Esophagus muscularis mucosa (tissue), 4 donors: ENCODE data around the gene ASB16. TPM values are rescaled to one million over a fixed set of nuclear protein-coding genes. Genes with fewer than 3 reads are reported as not detected.

Experiments used
- DNase-seq: peaks from one replicate; pipeline ENCODE4 v3.0.0-alpha.2; 2017; ENCODE audit errors: extremely low spot score
- H3K27ac ChIP-seq, 4 donors: fragments of 200-600 bp; sonication (generic); replicated peaks in 1 of 4; 1 replicate in 3 of 4; 2 replicates in 1 of 4; pipeline ENCODE4 v1.5.1; 2016 to 2019; ENCODE audit warnings: mild to moderate bottlenecking in 1 of 4
- H3K27me3 ChIP-seq, 4 donors: fragments of 200-600 bp; sonication (generic); one replicate each; pipeline versions ENCODE4 v1.5.1 to v1.6.0; 2016 to 2019
- H3K36me3 ChIP-seq, 4 donors: fragments of 200-600 bp; sonication (generic); one replicate each; pipeline ENCODE4 v1.5.1; 2016 to 2019
- H3K4me1 ChIP-seq, 4 donors: fragments of 200-600 bp; sonication (generic); one replicate each; pipeline ENCODE4 v1.5.1; 2016 to 2019
- H3K4me3 ChIP-seq, 4 donors: fragments of 200-600 bp; sonication (generic); 1 replicate in 2 of 4; 2 replicates in 2 of 4; pipeline ENCODE4 v1.5.1; 2016 to 2019; ENCODE audit warnings: mild to moderate bottlenecking in 4 of 4, moderate library complexity in 1 of 4
- H3K9me3 ChIP-seq, 4 donors: fragments of 200-600 bp; sonication (generic); 1 replicate in 3 of 4; 2 replicates in 1 of 4; pipeline ENCODE4 v1.5.1; 2016 to 2019
- CTCF ChIP-seq, 3 experiments: fragments of 200-600 bp in 2 of 3; fragments of 450-650 bp in 1 of 3; sonication (generic) in 2 of 3; IDR thresholded peaks; one replicate each; pipeline ENCODE4 v1.5.1; 2017 to 2019; ENCODE audit warnings: antibody characterized with exemption in 3 of 3, mild to moderate bottlenecking in 2 of 3, moderate library complexity in 1 of 3
- EP300 ChIP-seq: sonication (generic); formaldehyde crosslinking; IDR thresholded peaks from one replicate; pipeline ENCODE4 v1.6.1; 2017; ENCODE audit warnings: antibody characterized with exemption
- POLR2A ChIP-seq: fragments of 450-650 bp; IDR thresholded peaks from one replicate; pipeline ENCODE4 v1.6.1; 2017; ENCODE audit warnings: antibody characterized with exemption, moderate library complexity, mild to moderate bottlenecking, low read depth
- POLR2AphosphoS5 ChIP-seq, 2 donors: sonication (generic); formaldehyde crosslinking; IDR thresholded peaks; one replicate each; pipeline ENCODE4 v1.6.1; 2017; ENCODE audit warnings: antibody characterized with exemption in 2 of 2
- WGBS: methylation state at CpG from one replicate; pipeline ENCODE4 v1.1.5; 2018; 5-methylcytosine and 5-hydroxymethylcytosine counted together
- intact Hi-C: fragments of 100-400 bp; cut with DNase I; formaldehyde crosslinking; loops from one replicate; pipeline ENCODE4 v1.15.1; 2023
- total RNA-seq, 4 donors: library from RNA; depleted of rRNA; stranded (reverse); fragments of >200 nt; gene quantifications; one replicate each; pipeline versions ENCODE4 v1.1.0 to v1.2.1, GENCODE V29; 2016

The ASB16 gene
- total RNA-seq, 4 donors from 2014 or later: 3.3 to 10.8 (median 6.0) TPM

- TF ChIP-seq POLR2AphosphoS5 (IDR thresholded peaks at IDR 0.05) (no peak), CTCF (IDR thresholded peaks at IDR 0.05) (no peak), POLR2A (no peak), EP300 (no peak)
- WGBS: 65% methylated on average over 5 of the region's 5 CpGs
- Histone ChIP-seq H3K27me3 (no peaks in the 10 kb centered on the region), H3K9me3 (no peaks in the 10 kb centered on the region), H3K36me3 (peaks cover 27 to 60% (median 55%) of the 10 kb centered on the region in 4 donors), H3K4me3 (no peak overlapping the region), H3K27ac (no peak overlapping the region), H3K4me1 (peaks cover 18 to 53% (median 35%) of the 10 kb centered on the region in 4 donors)
- DNase-seq: no peak
- intact Hi-C loops: no loop called here
These were observed 45.7 kb downstream of the ASB16 start for GRCh38 chr17:44216173-44216572.

DNA sequence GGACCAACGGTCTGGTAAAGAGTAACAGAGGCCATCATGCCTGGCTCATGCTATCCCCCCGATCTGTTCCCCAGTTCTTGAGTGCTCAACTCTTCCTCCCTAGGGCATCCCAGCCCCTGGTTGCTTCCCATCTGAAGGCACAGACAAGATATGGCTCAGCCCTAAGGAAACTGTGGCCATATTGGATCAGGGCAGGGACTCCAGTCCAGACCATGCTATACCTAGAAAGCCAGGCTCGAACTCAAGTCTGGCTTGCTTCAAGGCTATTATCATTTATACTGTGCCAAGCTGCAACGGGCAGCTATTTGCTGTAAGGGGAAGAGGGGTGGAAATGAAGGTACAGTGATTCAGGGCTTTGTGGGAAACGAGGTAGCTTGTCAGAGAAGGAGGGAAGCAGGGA is 46.2 kb downstream of the ASB16 start:
- Histone ChIP-seq H3K27ac (no peak overlapping the region), H3K9me3 (no peaks in the 10 kb centered on the region), H3K36me3 (peaks cover 27 to 54% (median 50%) of the 10 kb centered on the region in 4 donors), H3K27me3 (no peaks in the 10 kb centered on the region), H3K4me1 (peaks cover 18 to 48% (median 33%) of the 10 kb centered on the region in 4 donors), H3K4me3 (no peak overlapping the region)
- WGBS: 72% methylated on average over 5 of the region's 5 CpGs
- intact Hi-C loops: no loop called here
- DNase-seq: no peak
- TF ChIP-seq CTCF (IDR thresholded peaks at IDR 0.05) (no peak), POLR2A (no peak), POLR2AphosphoS5 (IDR thresholded peaks at IDR 0.05) (no peak), EP300 (no peak)

DNA sequence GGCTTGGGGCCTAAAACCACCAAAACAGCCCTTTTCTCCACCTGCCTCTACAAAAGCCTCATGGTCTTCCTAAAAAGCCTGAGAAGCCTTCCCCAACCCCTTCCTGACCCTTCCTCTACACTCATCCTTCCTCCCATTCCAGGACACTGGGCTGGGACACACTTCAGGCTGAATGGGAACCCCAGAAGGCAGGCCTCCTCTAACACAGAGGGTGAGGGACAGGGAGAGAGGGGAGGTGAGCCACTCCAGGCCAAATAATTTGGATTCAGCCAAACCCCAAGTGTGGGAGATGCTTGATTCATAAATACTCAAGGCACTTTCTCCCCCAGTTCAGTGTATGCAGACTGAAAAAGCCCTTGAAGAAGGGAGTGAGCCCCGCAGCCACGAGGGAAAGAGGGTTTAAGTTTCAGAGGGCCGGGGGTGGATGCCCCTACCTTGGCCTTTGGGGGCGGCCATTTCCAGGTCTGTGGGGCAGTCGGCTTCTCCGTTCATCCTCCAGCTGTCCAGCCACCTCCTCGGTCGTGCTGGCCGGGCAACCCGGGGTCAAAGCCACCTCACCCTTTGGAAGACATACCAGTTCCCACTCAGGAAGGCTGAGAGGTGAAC is 47.3 kb downstream of the ASB16 start:
- 10% methylated on average over 8 of the region's 10 CpGs for WGBS
- peaks cover 26 to 49% (median 38%) of the 10 kb centered on the region in 4 donors for H3K4me1 ChIP-seq
- H3K9me3 ChIP-seq: no peaks in the 10 kb centered on the region
- no peak for DNase-seq
- no peak for TF ChIP-seq POLR2A
- no peak for TF ChIP-seq CTCF (IDR thresholded peaks at IDR 0.05)
- TF ChIP-seq POLR2AphosphoS5 (IDR thresholded peaks at IDR 0.05): no peak
- no peak for TF ChIP-seq EP300
- no peaks in the 10 kb centered on the region for H3K27me3 ChIP-seq
- H3K27ac ChIP-seq: peak overlapping the region; percentile 100
- H3K36me3 ChIP-seq: peaks cover 27 to 44% (median 41%) of the 10 kb centered on the region in 4 donors
- intact Hi-C loops: loop anchor here (2.0 kb wide), 1 partner anchor 107 kb away; the partner anchor contains the start of gene SLC25A39
- peak overlapping the region; percentile 92 to 98 (median 96) for H3K4me3 ChIP-seq

- H3K36me3 ChIP-seq: peaks cover 27 to 37% (median 36%) of the 10 kb centered on the region in 4 donors
- H3K4me1 ChIP-seq: peaks cover 33 to 53% (median 42%) of the 10 kb centered on the region in 4 donors
- no peaks in the 10 kb centered on the region for H3K9me3 ChIP-seq
- H3K4me3 ChIP-seq: peak overlapping the region; percentile 92 to 98 (median 96)
- intact Hi-C loops: loop anchor here (2.0 kb wide), 1 partner anchor 106 kb away; the partner anchor contains the start of gene SLC25A39
- H3K27ac ChIP-seq: peak overlapping the region; percentile 100
- no peaks in the 10 kb centered on the region for H3K27me3 ChIP-seq
- TF ChIP-seq EP300: no peak
- TF ChIP-seq POLR2A: peak; percentile 69
- peak; percentile 64 to 80 for TF ChIP-seq POLR2AphosphoS5 (IDR thresholded peaks at IDR 0.05)
- TF ChIP-seq CTCF (IDR thresholded peaks at IDR 0.05): peak; percentile 54 to 77 (median 68)
- no peak for DNase-seq
- 0% methylated on average over 18 of the region's 89 CpGs for WGBS
These were observed 48.0 kb downstream of the ASB16 start for GRCh38 chr17:44218344-44219107.
